CD4-positive, alpha-beta T cell (primary cell): ENCODE data around the gene ROPN1. TPM values are rescaled to one million over a fixed set of nuclear protein-coding genes. Genes with fewer than 3 reads are reported as not detected.
A peak's percentile ranks its signal among the peaks of the same experiment; 100 is the strongest.

Experiments used
- ATAC-seq: fragments of 200-7000 bp; cut with Tn5 transposase; one replicate; pipeline ENCODE4 v1.10.0; 2022; ENCODE audit warnings: mild to moderate bottlenecking; ENCODE audit not compliant: poor library complexity
- CTCF ChIA-PET: fragments of 350-600 bp; sonication (Branson Sonifier 250); formaldehyde crosslinking; loops from one replicate; lab custom pipeline; 2021; ENCODE audit warnings: antibody characterized with exemption, inconsistent platforms; lab: Charles Lee
- POLR2A ChIA-PET: fragments of 350-600 bp; sonication (Branson Sonifier 250); formaldehyde crosslinking; loops from one replicate; lab custom pipeline; 2021; ENCODE audit warnings: antibody characterized with exemption, inconsistent platforms; lab: Charles Lee
- DNase-seq, 14 experiments: peaks; one replicate each; pipeline ENCODE4 v3.0.0-alpha.2; 2013 to 2020; ENCODE audit warnings: mixed read lengths in 2 of 14
- H3K27ac ChIP-seq, 2 donors: one replicate each; pipeline versions ENCODE4 v1.5.1 to v1.7.0; 2013; ENCODE audit warnings: low read length in 2 of 2, low read depth in 1 of 2, mild to moderate bottlenecking in 1 of 2
- H3K27me3 ChIP-seq, 2 experiments: 1 replicate in 1 of 2; 2 replicates in 1 of 2; pipeline versions ENCODE4 v1.6.1 to v1.7.0; 2013; ENCODE audit warnings: low read length in 2 of 2, control low read depth in 1 of 2, mild to moderate bottlenecking in 1 of 2, moderate library complexity in 1 of 2; ENCODE audit not compliant: insufficient read depth in 2 of 2, control insufficient read depth in 1 of 2
- H3K36me3 ChIP-seq: one replicate; pipeline ENCODE4 v1.6.1; 2013; ENCODE audit warnings: low read length, control low read depth; ENCODE audit not compliant: insufficient read depth
- H3K4me1 ChIP-seq: one replicate; pipeline ENCODE4 v1.6.1; 2013; ENCODE audit warnings: low read length, control low read depth; ENCODE audit not compliant: insufficient read depth
- H3K4me3 ChIP-seq: one replicate; pipeline ENCODE4 v1.5.1; 2013; ENCODE audit warnings: mild to moderate bottlenecking, low read length, moderate library complexity
- H3K9me3 ChIP-seq, 2 experiments: 1 replicate in 1 of 2; 2 replicates in 1 of 2; pipeline versions ENCODE4 v1.6.1 to v1.7.0; 2013; ENCODE audit warnings: low read length in 2 of 2, mild to moderate bottlenecking in 2 of 2, control low read depth in 1 of 2, moderate library complexity in 1 of 2; ENCODE audit not compliant: control insufficient read depth in 1 of 2, insufficient read depth in 1 of 2
- H3K27ac Mint-ChIP-seq: one replicate; pipeline ENCODE4 v1.8.0; 2020; ENCODE audit warnings: mixed read lengths
- H3K27me3 Mint-ChIP-seq: one replicate; pipeline ENCODE4 v1.8.0; 2021; ENCODE audit warnings: mixed read lengths
- H3K36me3 Mint-ChIP-seq: one replicate; pipeline ENCODE4 v1.8.0; 2021; ENCODE audit warnings: low read depth, mixed read lengths
- H3K4me1 Mint-ChIP-seq: one replicate; pipeline ENCODE4 v1.8.0; 2021; ENCODE audit warnings: low read depth, mixed read lengths
- H3K4me3 Mint-ChIP-seq: one replicate; pipeline ENCODE4 v1.8.0; 2020; ENCODE audit warnings: mild to moderate bottlenecking, mixed read lengths
- H3K9me3 Mint-ChIP-seq: one replicate; pipeline ENCODE4 v1.8.0; 2020; ENCODE audit warnings: mixed read lengths
- CTCF ChIP-seq: fragments of 200-600 bp; IDR thresholded peaks from one replicate; pipeline ENCODE4 v1.8.0; 2022; ENCODE audit warnings: antibody characterized with exemption, mild to moderate bottlenecking
- intact Hi-C, 2 experiments: fragments of 100-400 bp; cut with DNase I in 1 of 2; cut with micrococcal nuclease in 1 of 2; formaldehyde crosslinking; loops; one replicate each; pipeline versions ENCODE4 v1.15.1 to v1.9.0; 2023 to 2025; cut with DNase I, micrococcal nuclease
- total RNA-seq, 174 experiments: library from RNA in 2 of 174; stranded (reverse) in 2 of 174; gene quantifications; one replicate each; pipeline ENCODE4 v1.2.3 and lab custom pipeline; 2021 to 2026

The ROPN1 gene
- total RNA-seq, 2 experiments from 2014 or later: not detected

GRCh38 chr3:123961508-123961856, 30.4 kb downstream of the ROPN1 start:
- H3K27me3 Mint-ChIP-seq: no peaks in the 10 kb centered on the region
- Histone ChIP-seq H3K36me3 (no peaks in the 10 kb centered on the region), H3K27ac (peak overlapping the region; percentile 9 to 56), H3K27me3 (no peaks in the 10 kb centered on the region), H3K4me1 (no peaks in the 10 kb centered on the region), H3K9me3 (no peaks in the 10 kb centered on the region), H3K4me3 (peak overlapping the region; percentile 93)
- H3K4me3 Mint-ChIP-seq: peak overlapping the region; percentile 98
- DNase-seq (no peak), ATAC-seq (no peak)
- no peak for TF ChIP-seq CTCF
- peak overlapping the region; percentile 88 for H3K27ac Mint-ChIP-seq
- peaks cover 8% of the 10 kb centered on the region for H3K36me3 Mint-ChIP-seq
- H3K9me3 Mint-ChIP-seq: no peaks in the 10 kb centered on the region
- POLR2A ChIA-PET: interaction anchor here (1.0 kb wide), 1 partner anchor 15 kb away, joined by 3 read pairs; no protein-coding TSS in a partner anchor
- CTCF ChIA-PET: no interaction called here
- intact Hi-C loops: no loop called here
- peaks cover 31% of the 10 kb centered on the region for H3K4me1 Mint-ChIP-seq

- Histone ChIP-seq H3K9me3 (no peaks in the 10 kb centered on the region), H3K27me3 (no peaks in the 10 kb centered on the region), H3K4me1 (no peaks in the 10 kb centered on the region), H3K4me3 (peak within 1 kb of the TSS; percentile 93), H3K27ac (peak within 1 kb of the TSS; percentile 9 to 56), H3K36me3 (no peaks in the 10 kb centered on the region)
- no peak for TF ChIP-seq CTCF
- ATAC-seq (peak; percentile 93), DNase-seq (peak; percentile 41 to 85 (median 65))
- intact Hi-C loops: no loop called here
- ChIA-PET CTCF (no interaction called here), POLR2A (interaction anchor here (1.0 kb wide), 1 partner anchor 15 kb away, joined by 3 read pairs; no protein-coding TSS in a partner anchor)
- Mint-ChIP-seq H3K4me1 (peaks cover 31% of the 10 kb centered on the region), H3K27me3 (no peaks in the 10 kb centered on the region), H3K4me3 (peak within 1 kb of the TSS; percentile 98), H3K27ac (peak within 1 kb of the TSS; percentile 88), H3K36me3 (peaks cover 8% of the 10 kb centered on the region), H3K9me3 (no peaks in the 10 kb centered on the region)
Measured at GRCh38 chr3:123960781-123961507, 31.0 kb downstream of the ROPN1 start, which contains the start of gene CCDC14. Gene CCDC14, minus strand, starts transcription at chr3:123961229. Its CDS starts 56 bp downstream, at chr3:123961173.

- Histone ChIP-seq H3K27ac (no peak overlapping the region), H3K27me3 (no peaks in the 10 kb centered on the region), H3K4me3 (no peak overlapping the region), H3K4me1 (no peaks in the 10 kb centered on the region), H3K9me3 (no peaks in the 10 kb centered on the region), H3K36me3 (peaks cover 17% of the 10 kb centered on the region)
- POLR2A ChIA-PET: no interaction called here
- H3K4me1 Mint-ChIP-seq: peaks cover 10% of the 10 kb centered on the region
- H3K27ac Mint-ChIP-seq: no peak overlapping the region
- H3K27me3 Mint-ChIP-seq: no peaks in the 10 kb centered on the region
- no peak for DNase-seq
- H3K9me3 Mint-ChIP-seq: no peaks in the 10 kb centered on the region
- TF ChIP-seq CTCF: no peak
- no peak overlapping the region for H3K4me3 Mint-ChIP-seq
- intact Hi-C loops: no loop called here
- H3K36me3 Mint-ChIP-seq: peaks cover 46% of the 10 kb centered on the region
- ATAC-seq: no peak
- CTCF ChIA-PET: no interaction called here
Measured at GRCh38 chr3:123953735-123954134, 38.2 kb downstream of the ROPN1 start.
